IPS DF 6.9 (cell line): Measurements from ENCODE around the gene CKAP2L.

Source experiments
- DNase-seq: peaks from one replicate; pipeline ENCODE4 v3.0.0-alpha.2; 2013; ENCODE audit warnings: low read depth, low spot score
- H3K27ac ChIP-seq: one replicate; pipeline ENCODE4 v1.5.1; 2013; ENCODE audit warnings: low read length, control low read depth
- H3K27me3 ChIP-seq: 2 replicates; pipeline ENCODE4 v1.6.1; 2013; ENCODE audit warnings: mild to moderate bottlenecking, low read length; ENCODE audit not compliant: control insufficient read depth, insufficient read depth
- H3K36me3 ChIP-seq: 2 replicates; pipeline ENCODE4 v1.6.1; 2013; ENCODE audit warnings: low read length; ENCODE audit not compliant: control insufficient read depth, insufficient read depth
- H3K4me1 ChIP-seq: 2 replicates; pipeline ENCODE4 v1.6.1; 2013; ENCODE audit warnings: low read length; ENCODE audit not compliant: control insufficient read depth, insufficient read depth
- H3K4me3 ChIP-seq: 2 replicates; pipeline ENCODE4 v1.5.1; 2013; ENCODE audit warnings: mild to moderate bottlenecking, low read length
- H3K9me3 ChIP-seq: 2 replicates; pipeline ENCODE4 v1.6.1; 2013; ENCODE audit warnings: low read length, inconsistent platforms; ENCODE audit not compliant: control insufficient read depth, insufficient read depth
- WGBS: extraction: QIAGEN DNeasy Blood & Tissue Kit; methylation state at CpG from one replicate; pipeline ENCODE4 v1.1.7; 2013; ENCODE audit warnings: mixed read lengths, missing lambda C conversion rate; ENCODE audit not compliant: insufficient read length, insufficient coverage; 5-methylcytosine and 5-hydroxymethylcytosine counted together

CKAP2L gene

DNA sequence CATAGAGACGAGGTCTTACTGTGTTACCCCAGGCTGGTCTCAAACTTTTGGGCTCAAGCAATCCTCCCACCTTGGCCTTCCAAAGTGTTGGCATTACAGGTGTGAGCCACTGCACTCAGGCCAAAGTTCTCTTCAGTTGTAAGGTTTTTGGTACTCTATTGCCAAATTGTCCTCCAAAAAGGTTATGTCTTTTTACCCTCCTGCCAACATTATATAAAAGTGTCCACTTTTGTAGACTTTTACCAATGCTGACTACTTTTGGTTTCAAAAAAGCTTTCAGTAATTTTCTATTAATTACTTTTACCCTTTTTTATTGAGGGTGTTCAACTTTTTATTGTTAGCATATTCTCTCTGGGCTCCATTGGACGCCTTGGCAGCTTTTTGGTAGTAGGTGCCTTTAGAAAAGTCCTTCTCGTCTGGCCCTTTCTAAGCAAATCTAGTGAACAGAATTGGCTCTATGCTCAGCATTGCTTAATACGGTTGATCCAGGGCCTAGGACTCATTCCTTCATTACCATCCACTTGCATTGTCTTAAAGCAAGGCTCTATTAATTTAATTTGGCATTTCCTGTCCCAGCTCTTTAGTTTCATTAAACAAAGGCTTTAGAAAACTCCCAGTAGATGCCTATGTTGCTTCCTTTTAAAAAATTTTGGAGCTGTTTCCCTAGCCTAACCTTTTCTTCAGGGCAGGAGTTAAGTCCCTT is 36.6 kb upstream of the CKAP2L start:
- Histone ChIP-seq H3K27me3 (no peaks in the 10 kb centered on the region), H3K27ac (no peak overlapping the region), H3K9me3 (no peaks in the 10 kb centered on the region), H3K4me1 (no peaks in the 10 kb centered on the region), H3K4me3 (no peak overlapping the region), H3K36me3 (no peaks in the 10 kb centered on the region)
- DNase-seq, result no peak
- WGBS, result no CpG with 5 or more reads among the region's 4 CpGs

DNA sequence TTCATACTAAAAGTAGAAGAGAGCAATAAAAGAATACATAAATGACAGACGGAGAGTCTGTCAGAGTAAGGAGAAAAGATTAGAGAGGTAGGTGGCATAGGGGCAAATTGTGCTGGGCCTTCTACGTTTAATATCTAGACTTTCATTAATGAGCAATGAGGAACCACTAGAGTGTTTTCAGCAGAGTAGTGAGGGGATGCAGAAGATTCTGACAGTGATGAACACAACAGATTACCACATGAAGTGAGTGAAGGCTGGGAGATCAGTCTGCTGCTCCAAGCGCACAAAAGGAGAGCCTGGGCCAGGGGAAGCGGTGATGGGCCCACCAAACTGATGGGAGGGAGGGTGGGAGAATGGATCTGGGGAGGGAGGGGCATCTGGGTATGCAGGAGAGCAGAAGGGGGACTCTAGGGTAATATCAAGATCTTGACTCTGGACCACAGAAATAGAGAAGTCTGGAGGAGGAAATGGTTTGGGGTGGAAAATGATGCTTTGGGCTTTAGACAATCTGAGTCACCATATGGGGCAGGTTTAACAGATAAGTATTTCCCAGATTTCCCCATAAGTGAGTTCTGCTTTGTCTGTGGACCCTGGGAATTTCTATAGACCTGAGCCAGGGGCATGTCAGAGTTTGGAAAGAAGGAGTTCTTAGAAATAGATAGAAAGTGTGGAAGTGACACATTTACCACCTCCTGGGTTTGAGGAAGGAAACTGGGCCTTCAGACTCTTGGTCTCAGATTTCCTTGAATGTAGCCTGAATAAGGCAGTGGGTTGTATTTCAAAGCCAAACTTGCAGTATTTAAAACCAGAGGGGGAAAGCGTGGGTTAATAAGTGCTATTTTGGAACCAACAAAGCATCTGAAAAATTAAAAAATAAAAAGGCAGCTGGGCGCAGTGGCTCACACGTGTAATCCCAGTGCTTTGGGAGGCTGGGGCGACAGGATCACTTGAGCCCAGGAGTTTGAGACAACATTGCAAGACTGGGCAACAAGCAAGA is 34.9 kb upstream of the CKAP2L start:
- WGBS, result no CpG with 5 or more reads among the region's 8 CpGs
- no peak overlapping the region for H3K4me3 ChIP-seq
- H3K9me3 ChIP-seq, result no peaks in the 10 kb centered on the region
- no peaks in the 10 kb centered on the region for H3K36me3 ChIP-seq
- no peaks in the 10 kb centered on the region for H3K27me3 ChIP-seq
- 0 out of 2 replicates have a peak, but pooled peaks cover 1% of the 10 kb centered on the region for H3K4me1 ChIP-seq
- no peak overlapping the region for H3K27ac ChIP-seq
- DNase-seq, result no peak

DNA sequence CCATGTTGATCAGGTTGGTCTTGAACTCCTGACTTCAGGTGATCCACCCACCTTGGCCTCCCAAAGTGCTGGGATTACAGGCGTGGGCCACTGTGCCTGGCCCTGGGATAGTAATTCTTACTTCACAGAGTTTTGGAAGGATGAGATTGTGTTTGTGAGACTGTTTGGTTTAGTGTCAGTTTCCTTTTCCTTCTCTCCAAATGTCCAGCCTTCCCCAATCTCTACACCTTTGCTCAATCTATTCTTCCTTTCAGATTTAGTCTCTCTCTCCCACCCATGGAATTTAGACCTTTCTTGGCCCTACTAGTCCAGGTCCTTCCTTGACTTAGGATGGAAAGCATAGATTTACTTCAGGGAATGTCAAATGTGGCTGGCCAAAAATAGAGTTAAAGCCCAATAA is 32.1 kb upstream of the CKAP2L start:
- DNase-seq, result no peak

DNA sequence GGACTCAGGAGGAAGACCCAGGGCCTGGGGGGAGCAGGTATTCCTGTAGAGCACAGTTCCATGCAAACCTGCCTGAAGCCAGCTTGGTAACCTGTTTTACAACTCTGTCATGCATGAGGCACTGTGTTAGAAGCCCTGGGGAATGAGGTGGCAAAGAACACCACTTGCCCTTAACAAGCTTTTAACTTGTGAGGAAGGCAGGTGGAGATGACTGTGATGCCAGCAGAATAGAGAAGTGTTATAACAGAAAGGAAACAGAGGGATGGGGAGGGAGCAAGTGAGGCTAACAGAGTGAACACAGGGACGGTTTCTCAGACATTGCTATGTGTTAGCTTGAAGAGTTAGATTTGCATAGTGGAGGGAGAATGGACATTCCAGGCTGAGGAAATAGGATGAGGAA is 31.4 kb upstream of the CKAP2L start:
- WGBS, result no CpG with 5 or more reads among the region's 1 CpG
- no peaks in the 10 kb centered on the region for H3K27me3 ChIP-seq
- H3K4me3 ChIP-seq, result no peak overlapping the region
- no peaks in the 10 kb centered on the region for H3K9me3 ChIP-seq
- H3K27ac ChIP-seq, result no peak overlapping the region
- no peak for DNase-seq
- peaks cover 4% of the 10 kb centered on the region; the same call in 1 of the 2 replicates for H3K4me1 ChIP-seq
- no peaks in the 10 kb centered on the region for H3K36me3 ChIP-seq

More for the DNA sequence above, 32.1 kb upstream of the CKAP2L start:
- no CpG with 5 or more reads among the region's 1 CpG for WGBS
- peaks cover 3% of the 10 kb centered on the region; the same call in 1 of the 2 replicates for H3K4me1 ChIP-seq
- H3K27me3 ChIP-seq, result no peaks in the 10 kb centered on the region
- H3K9me3 ChIP-seq, result no peaks in the 10 kb centered on the region
- H3K4me3 ChIP-seq, result no peak overlapping the region
- H3K27ac ChIP-seq, result no peak overlapping the region
- H3K36me3 ChIP-seq, result no peaks in the 10 kb centered on the region

DNA sequence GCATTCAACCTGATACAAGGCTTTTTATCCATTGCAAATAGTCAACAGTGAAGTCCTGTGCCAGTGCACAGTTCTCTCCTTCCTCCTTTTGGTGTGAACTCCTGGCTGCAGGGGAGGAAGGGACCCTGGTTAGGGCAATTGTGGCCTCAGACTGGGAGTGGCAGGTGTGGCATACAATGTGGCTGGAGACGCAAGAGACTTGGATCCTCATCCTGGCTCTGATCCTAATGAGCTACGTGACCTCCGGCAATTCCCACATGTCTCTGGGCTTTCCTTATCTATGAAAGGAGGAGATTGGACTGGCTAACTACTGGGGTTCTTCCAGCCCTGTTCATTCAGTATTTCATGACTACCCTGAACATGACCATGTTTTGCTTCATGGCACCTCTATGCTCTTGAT is 30.4 kb upstream of the CKAP2L start:
- H3K4me3 ChIP-seq, result no peak overlapping the region
- no peak for DNase-seq
- no peaks in the 10 kb centered on the region for H3K36me3 ChIP-seq
- WGBS, result no CpG with 5 or more reads among the region's 3 CpGs
- H3K27ac ChIP-seq, result no peak overlapping the region
- no peaks in the 10 kb centered on the region for H3K27me3 ChIP-seq
- H3K4me1 ChIP-seq, result peaks cover 4% of the 10 kb centered on the region; the same call in 1 of the 2 replicates
- H3K9me3 ChIP-seq, result no peaks in the 10 kb centered on the region

GRCh38 chr2:112794131-112794733 is 29.8 kb upstream of the CKAP2L start:
- H3K36me3 ChIP-seq, result no peaks in the 10 kb centered on the region
- DNase-seq, result no peak
- WGBS, result no CpG with 5 or more reads among the region's 5 CpGs

GRCh38 chr2:112793449-112793978 is 29.1 kb upstream of the CKAP2L start:
- no CpG with 5 or more reads among the region's 3 CpGs for WGBS
- no peaks in the 10 kb centered on the region for H3K27me3 ChIP-seq
- H3K9me3 ChIP-seq, result no peaks in the 10 kb centered on the region
- H3K27ac ChIP-seq, result no peak overlapping the region
- DNase-seq, result no peak
- H3K4me1 ChIP-seq, result peaks cover 4% of the 10 kb centered on the region; the same call in 1 of the 2 replicates
- no peaks in the 10 kb centered on the region for H3K36me3 ChIP-seq
- H3K4me3 ChIP-seq, result no peak overlapping the region

More at GRCh38 chr2:112794131-112794733, 29.8 kb upstream of the CKAP2L start:
- no peaks in the 10 kb centered on the region for H3K27me3 ChIP-seq
- peaks cover 4% of the 10 kb centered on the region; the same call in 1 of the 2 replicates for H3K4me1 ChIP-seq
- no peak overlapping the region for H3K4me3 ChIP-seq
- H3K9me3 ChIP-seq, result no peaks in the 10 kb centered on the region
- no peak overlapping the region for H3K27ac ChIP-seq

DNA sequence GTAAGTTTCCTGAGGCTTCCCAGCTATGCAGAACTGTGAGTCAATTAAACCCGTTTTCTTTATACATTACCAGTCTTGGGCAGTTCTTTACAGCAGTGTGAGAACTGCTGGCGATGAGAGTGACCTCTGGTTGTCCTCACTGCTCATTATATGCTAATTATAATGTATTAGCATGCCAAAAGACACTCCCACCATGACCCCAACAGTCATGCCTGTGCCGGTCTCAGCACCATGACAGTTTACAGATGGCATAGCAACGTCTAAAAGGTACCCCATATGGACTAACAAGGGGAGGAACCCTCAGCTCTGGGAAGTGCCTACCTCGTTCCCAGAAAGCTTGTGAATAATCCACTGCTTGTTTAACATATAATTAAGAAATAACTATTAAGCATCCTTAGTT is 28.0 kb upstream of the CKAP2L start:
- DNase-seq, result no peak
- whole genome bisulfite sequencing, result no CpG with 5 or more reads among the region's 5 CpGs

GRCh38 chr2:112791693-112792230 is 27.4 kb upstream of the CKAP2L start:
- no peak overlapping the region for H3K27ac ChIP-seq
- no peaks in the 10 kb centered on the region for H3K27me3 ChIP-seq
- no peaks in the 10 kb centered on the region for H3K9me3 ChIP-seq
- no CpG with 5 or more reads among the region's 3 CpGs for WGBS
- no peak for DNase-seq
- no peaks in the 10 kb centered on the region for H3K36me3 ChIP-seq
- H3K4me1 ChIP-seq, result peaks cover 4% of the 10 kb centered on the region; the same call in 1 of the 2 replicates
- no peak overlapping the region for H3K4me3 ChIP-seq

More for the DNA sequence above, 28.0 kb upstream of the CKAP2L start:
- H3K9me3 ChIP-seq, result no peaks in the 10 kb centered on the region
- H3K36me3 ChIP-seq, result no peaks in the 10 kb centered on the region
- no peaks in the 10 kb centered on the region for H3K27me3 ChIP-seq
- no peak overlapping the region for H3K4me3 ChIP-seq
- H3K4me1 ChIP-seq, result peaks cover 4% of the 10 kb centered on the region; the same call in 1 of the 2 replicates
- H3K27ac ChIP-seq, result no peak overlapping the region

DNA sequence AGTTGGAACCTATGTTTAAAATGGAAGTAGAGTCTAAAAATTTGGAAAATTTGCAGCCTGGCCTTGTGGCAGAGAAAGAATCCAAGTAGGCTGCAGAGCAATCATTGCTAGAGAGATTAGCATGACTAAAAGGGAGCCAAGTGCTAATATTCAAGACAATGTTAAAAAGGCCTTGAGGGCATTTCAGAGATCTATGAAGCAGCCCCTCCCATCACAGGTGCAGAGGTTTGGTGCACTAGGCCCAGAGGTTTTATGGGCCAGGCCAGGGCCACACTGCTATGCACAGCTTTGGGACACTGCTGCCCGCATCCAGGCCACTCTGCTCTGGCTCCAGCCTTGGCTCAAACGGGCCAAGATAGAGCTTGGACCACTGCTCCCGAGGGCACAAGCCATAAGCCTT is 26.6 kb upstream of the CKAP2L start:
- Histone ChIP-seq H3K27ac (no peak overlapping the region), H3K36me3 (no peaks in the 10 kb centered on the region), H3K27me3 (no peaks in the 10 kb centered on the region), H3K4me3 (no peak overlapping the region), H3K4me1 (peaks cover 4% of the 10 kb centered on the region; the same call in 1 of the 2 replicates), H3K9me3 (no peaks in the 10 kb centered on the region)
- DNase-seq, result no peak
- no CpG with 5 or more reads among the region's 3 CpGs for WGBS
